B cell (primary cell): ENCODE data around the gene IFT27. TPM values are rescaled to one million over a fixed set of nuclear protein-coding genes. Genes with fewer than 3 reads are reported as not detected.

Experiments used
- ATAC-seq: fragments of 200-7000 bp; cut with Tn5 transposase; one replicate; pipeline ENCODE4 v1.10.0; 2021; ENCODE audit warnings: low read depth, mild to moderate bottlenecking, moderate number of reproducible peaks, moderate library complexity
- CTCF ChIA-PET: fragments of 350-600 bp; sonication (Branson Sonifier 250); formaldehyde crosslinking; loops from one replicate; lab custom pipeline; 2021; ENCODE audit warnings: antibody characterized with exemption, inconsistent platforms; lab: Charles Lee
- POLR2A ChIA-PET: fragments of 350-600 bp; sonication (Branson Sonifier 250); formaldehyde crosslinking; loops from one replicate; lab custom pipeline; 2021; ENCODE audit warnings: antibody characterized with exemption; lab: Charles Lee
- DNase-seq: peaks from one replicate; pipeline ENCODE4 v3.0.0; 2013
- H2AFZ ChIP-seq: 2 replicates; pipeline ENCODE4 v1.6.1; 2012; ENCODE audit warnings: mild to moderate bottlenecking, low read depth, low read length; ENCODE audit not compliant: insufficient read depth, poor library complexity, severe bottlenecking
- H3K27ac ChIP-seq, 2 donors: 1 replicate in 1 of 2; 2 replicates in 1 of 2; pipeline ENCODE4 v1.5.1; 2012 to 2013; ENCODE audit warnings: low read length in 2 of 2, mild to moderate bottlenecking in 2 of 2, moderate library complexity in 1 of 2
- H3K27me3 ChIP-seq, 4 experiments: fragments of 200-600 bp in 1 of 4; sonication (generic) in 1 of 4; replicated peaks in 1 of 4; 1 replicate in 2 of 4; 2 replicates in 2 of 4; pipeline versions ENCODE4 v1.6.1 to v1.7.0; 2013 to 2016; ENCODE audit warnings: low read length in 3 of 4, mild to moderate bottlenecking in 2 of 4, mixed read lengths in 1 of 4, moderate library complexity in 1 of 4; ENCODE audit not compliant: insufficient read depth in 4 of 4, control insufficient read depth in 3 of 4; ENCODE audit errors: control extremely low read depth in 1 of 4
- H3K36me3 ChIP-seq, 2 experiments: replicated peaks in 1 of 2; 1 replicate in 1 of 2; 2 replicates in 1 of 2; pipeline versions ENCODE4 v1.6.1 to v1.7.1; 2013; ENCODE audit warnings: low read length in 1 of 2; ENCODE audit not compliant: insufficient read depth in 2 of 2, control insufficient read depth in 1 of 2; ENCODE audit errors: control extremely low read depth in 1 of 2, extremely low read depth in 1 of 2
- H3K4me1 ChIP-seq, 2 donors: fragments of 200-600 bp in 1 of 2; sonication (generic) in 1 of 2; 1 replicate in 1 of 2; 2 replicates in 1 of 2; pipeline versions ENCODE4 v1.5.1 to v1.6.1; 2013 to 2017; ENCODE audit warnings: low read length in 2 of 2; ENCODE audit not compliant: control insufficient read depth in 2 of 2, insufficient read depth in 2 of 2
- H3K4me2 ChIP-seq: replicated peaks from 2 replicates; pipeline ENCODE3; 2012; ENCODE audit warnings: mild to moderate bottlenecking, low read depth, low read length; ENCODE audit not compliant: poor library complexity, severe bottlenecking
- H3K4me3 ChIP-seq, 5 experiments: fragments of 200-600 bp in 1 of 5; sonication (generic) in 1 of 5; 1 replicate in 3 of 5; 2 replicates in 2 of 5; pipeline versions ENCODE4 v1.5.1 to v1.7.0; 2011 to 2016; ENCODE audit warnings: low read length in 4 of 5, mild to moderate bottlenecking in 4 of 5, low read depth in 2 of 5, control low read depth in 1 of 5, moderate library complexity in 1 of 5; ENCODE audit not compliant: insufficient read depth in 1 of 5; ENCODE audit errors: control extremely low read depth in 1 of 5, extremely low read depth in 1 of 5
- H3K79me2 ChIP-seq: fragments of 200-600 bp; sonication (generic); one replicate; pipeline ENCODE4 v1.6.0; 2016; ENCODE audit warnings: low read length; ENCODE audit not compliant: control insufficient read depth, insufficient read depth
- H3K9ac ChIP-seq: fragments of 200-600 bp; sonication (generic); 2 replicates; pipeline ENCODE4 v1.6.1; 2017; ENCODE audit warnings: mild to moderate bottlenecking, low read length, moderate library complexity
- H3K9me3 ChIP-seq, 3 donors: one replicate each; pipeline versions ENCODE4 v1.6.1 to v1.7.1; 2013; ENCODE audit warnings: low read length in 2 of 3; ENCODE audit not compliant: control insufficient read depth in 2 of 3, insufficient read depth in 1 of 3; ENCODE audit errors: control extremely low read depth in 1 of 3
- H4K20me1 ChIP-seq: 2 replicates; pipeline ENCODE4 v1.6.0; 2012; ENCODE audit warnings: mild to moderate bottlenecking, low read length; ENCODE audit not compliant: insufficient read depth, control insufficient read depth, poor library complexity, severe bottlenecking
- H3K27ac Mint-ChIP-seq: one replicate; pipeline ENCODE4 v1.8.0; 2021; ENCODE audit warnings: mixed read lengths
- H3K27me3 Mint-ChIP-seq: one replicate; pipeline ENCODE4 v1.8.0; 2021; ENCODE audit warnings: mixed read lengths
- H3K4me1 Mint-ChIP-seq: one replicate; pipeline ENCODE4 v1.8.0; 2021; ENCODE audit warnings: mixed read lengths
- H3K4me3 Mint-ChIP-seq: one replicate; pipeline ENCODE4 v1.8.0; 2021; ENCODE audit warnings: mixed read lengths
- H3K9me3 Mint-ChIP-seq: one replicate; pipeline ENCODE4 v1.8.0; 2022; ENCODE audit warnings: mixed read lengths; ENCODE audit not compliant: insufficient read depth
- EZH2 ChIP-seq: IDR thresholded peaks from 2 replicates; pipeline ENCODE4 v1.6.1; 2012; ENCODE audit warnings: borderline replicate concordance, low read depth, mild to moderate bottlenecking, moderate library complexity, low read length; ENCODE audit not compliant: insufficient read depth, poor library complexity, severe bottlenecking
- WGBS: methylation state at CpG from one replicate; pipeline ENCODE4 v1.1.5; 2013; ENCODE audit warnings: missing lambda C conversion rate; ENCODE audit not compliant: insufficient coverage; 5-methylcytosine and 5-hydroxymethylcytosine counted together
- intact Hi-C: fragments of 100-400 bp; cut with micrococcal nuclease; formaldehyde crosslinking; loops from one replicate; pipeline ENCODE4 v1.10.0; 2022
- polyA plus RNA-seq: library from polyadenylated mRNA; depleted of rRNA; stranded (reverse); fragments of >200 nt; gene quantifications from 2 replicates; pipeline ENCODE4 v1.2.3, GENCODE V29; 2012
- total RNA-seq, 2 donors: library from RNA; stranded (reverse); fragments of 120-200 nt in 1 of 2; gene quantifications; 1 replicate in 1 of 2; 2 replicates in 1 of 2; pipeline versions ENCODE4 v1.2.3 to v1.2.4, GENCODE V29; 2013 to 2022
- TF ChIP-seq, protein P1 (sequence below): fragments of 200-600 bp; IDR thresholded peaks from one replicate; pipeline ENCODE4 v1.8.0; 2022; ENCODE audit warnings: antibody characterized with exemption, mild to moderate bottlenecking

IFT27 gene
- total and polyA plus RNA-seq, 2 donors (not counting 1 experiment from before 2014, with no cell fraction given) = 17.1 to 42.8 TPM

DNA sequence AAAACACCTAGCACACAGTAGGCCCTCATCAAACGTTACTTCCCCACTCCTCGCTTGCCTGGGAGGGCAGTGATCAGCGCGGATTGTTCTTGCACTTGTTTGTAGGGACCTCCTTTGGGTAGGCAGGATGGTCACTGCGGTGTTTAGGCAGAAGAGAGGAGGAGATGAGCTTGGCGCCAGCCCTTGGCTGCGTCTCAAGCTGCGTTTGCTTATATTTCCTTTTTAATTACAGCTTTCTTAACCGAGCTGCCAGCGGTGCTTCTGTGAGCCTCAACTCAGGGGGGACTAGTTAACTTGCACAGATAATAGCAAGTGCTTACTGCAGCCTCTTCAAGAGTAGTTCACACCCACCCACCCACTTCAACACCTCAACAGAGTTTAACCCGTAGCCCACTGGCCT, 15.1 kb downstream of the IFT27 start:
- Histone ChIP-seq H3K4me3 (no peak overlapping the region), H3K4me1 (no peaks in the 10 kb centered on the region), H4K20me1 (no peaks in the 10 kb centered on the region), H3K4me2 (no peak overlapping the region), H3K9me3 (peaks cover 0 to 6% (median 0%) of the 10 kb centered on the region in 3 donors), H3K27me3 (peaks cover 0 to 4% (median 0%) of the 10 kb centered on the region in 4 experiments), H3K36me3 (peaks cover 0 to 13% of the 10 kb centered on the region in 2 experiments), H2AFZ (no peak overlapping the region), H3K79me2 (no peaks in the 10 kb centered on the region), H3K9ac (no peak overlapping the region), H3K27ac (no peak overlapping the region)
- intact Hi-C loops = no loop called here
- ChIA-PET CTCF (interaction anchor here (1.5 to 2.5 kb wide), 2 partner anchors 95 to 217 kb away, joined by 5 to 9 read pairs; no protein-coding TSS in a partner anchor), POLR2A (interaction anchor here (0.5 kb wide), 1 partner anchor 1681 kb away, joined by 5 read pairs; no protein-coding TSS in a partner anchor)
- DNase-seq (no peak), ATAC-seq (no peak)
- TF ChIP-seq EZH2 = no peak
- TF ChIP-seq, protein P1, sequence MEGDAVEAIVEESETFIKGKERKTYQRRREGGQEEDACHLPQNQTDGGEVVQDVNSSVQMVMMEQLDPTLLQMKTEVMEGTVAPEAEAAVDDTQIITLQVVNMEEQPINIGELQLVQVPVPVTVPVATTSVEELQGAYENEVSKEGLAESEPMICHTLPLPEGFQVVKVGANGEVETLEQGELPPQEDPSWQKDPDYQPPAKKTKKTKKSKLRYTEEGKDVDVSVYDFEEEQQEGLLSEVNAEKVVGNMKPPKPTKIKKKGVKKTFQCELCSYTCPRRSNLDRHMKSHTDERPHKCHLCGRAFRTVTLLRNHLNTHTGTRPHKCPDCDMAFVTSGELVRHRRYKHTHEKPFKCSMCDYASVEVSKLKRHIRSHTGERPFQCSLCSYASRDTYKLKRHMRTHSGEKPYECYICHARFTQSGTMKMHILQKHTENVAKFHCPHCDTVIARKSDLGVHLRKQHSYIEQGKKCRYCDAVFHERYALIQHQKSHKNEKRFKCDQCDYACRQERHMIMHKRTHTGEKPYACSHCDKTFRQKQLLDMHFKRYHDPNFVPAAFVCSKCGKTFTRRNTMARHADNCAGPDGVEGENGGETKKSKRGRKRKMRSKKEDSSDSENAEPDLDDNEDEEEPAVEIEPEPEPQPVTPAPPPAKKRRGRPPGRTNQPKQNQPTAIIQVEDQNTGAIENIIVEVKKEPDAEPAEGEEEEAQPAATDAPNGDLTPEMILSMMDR = no peak
- no peaks in the 10 kb centered on the region for H3K27me3 Mint-ChIP-seq
- WGBS = 100% methylated on average over 6 of the region's 11 CpGs
- no peaks in the 10 kb centered on the region for H3K4me1 Mint-ChIP-seq
- H3K9me3 Mint-ChIP-seq = no peaks in the 10 kb centered on the region
- no peak overlapping the region for H3K27ac Mint-ChIP-seq
- no peak overlapping the region for H3K4me3 Mint-ChIP-seq

DNA sequence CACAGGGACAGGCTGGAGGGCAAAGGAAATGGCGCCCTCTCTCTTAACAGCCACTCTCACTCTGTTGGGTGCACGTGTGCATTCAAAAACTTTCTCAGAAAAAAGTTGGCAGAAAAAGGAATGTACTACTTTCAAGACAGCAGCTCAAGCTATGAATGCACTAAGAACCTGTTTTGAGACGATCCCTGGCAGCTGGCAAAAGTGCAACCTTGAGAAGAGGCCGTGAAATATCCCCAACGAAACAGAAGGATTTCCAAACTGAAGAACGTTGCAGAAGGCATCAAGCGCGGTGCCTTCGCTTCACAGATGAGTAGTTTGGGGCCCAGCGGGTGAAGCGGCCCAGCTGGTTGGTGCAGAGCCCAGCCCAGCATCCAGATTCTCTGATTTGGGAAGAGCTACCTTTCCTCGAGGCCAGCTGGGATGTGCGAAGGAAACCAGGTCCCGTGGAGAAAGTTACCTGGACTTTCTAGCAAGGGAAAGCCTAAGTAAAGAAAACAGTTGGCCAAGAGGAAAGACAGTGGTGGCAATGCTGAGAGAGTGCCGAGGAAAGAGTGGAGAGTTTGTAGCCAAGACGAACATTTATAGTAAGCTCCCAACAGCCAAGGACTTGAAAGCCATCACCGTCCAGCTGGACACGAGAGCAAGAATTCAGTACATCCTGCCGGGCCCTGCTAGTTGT, 16.3 kb downstream of the IFT27 start:
- H3K79me2 ChIP-seq = no peaks in the 10 kb centered on the region
- no peaks in the 10 kb centered on the region for H3K4me1 Mint-ChIP-seq
- CTCF ChIA-PET = interaction anchor here (1.1 to 3.2 kb wide), 4 partner anchors 15 to 281 kb away, joined by 4 to 27 read pairs (median 7); partner anchors contain the start of gene IFT27
- H3K4me3 Mint-ChIP-seq = no peak overlapping the region
- no peak for TF ChIP-seq EZH2
- TF ChIP-seq, protein P1 = no peak
- H3K36me3 ChIP-seq = peaks cover 0 to 11% of the 10 kb centered on the region in 2 experiments
- POLR2A ChIA-PET = no interaction called here
- no peak overlapping the region for H3K27ac ChIP-seq
- intact Hi-C loops = no loop called here
- no peaks in the 10 kb centered on the region for H3K4me1 ChIP-seq
- no peaks in the 10 kb centered on the region for H4K20me1 ChIP-seq
- H3K27ac Mint-ChIP-seq = no peak overlapping the region
- WGBS = 96% methylated on average over 19 of the region's 19 CpGs
- H3K27me3 Mint-ChIP-seq = peaks cover 6% of the 10 kb centered on the region
- no peaks in the 10 kb centered on the region for H3K9me3 Mint-ChIP-seq
- no peak overlapping the region for H3K4me2 ChIP-seq
- H3K27me3 ChIP-seq = peaks cover 0 to 10% (median 0%) of the 10 kb centered on the region in 4 experiments
- H3K4me3 ChIP-seq = no peak overlapping the region
- ATAC-seq (no peak), DNase-seq (no peak)
- H3K9ac ChIP-seq = no peak overlapping the region
- no peak overlapping the region for H2AFZ ChIP-seq
- peaks cover 0 to 8% (median 0%) of the 10 kb centered on the region in 3 donors for H3K9me3 ChIP-seq
